Epithelial cell of proximal tubule (primary cell): ENCODE measurements around the gene TTBK2. TPM values are rescaled to one million over a fixed set of nuclear protein-coding genes. Genes with fewer than 3 reads are reported as not detected.
"Not testable (repeated sequence)": the region's sequence is repeated elsewhere in the genome, so short reads cannot be mapped to it uniquely, and the experiment has no call there.

Experiments
- DNase-seq: peaks from one replicate; pipeline ENCODE4 v3.0.0-alpha.2; 2011; ENCODE audit warnings: low read depth
- H3K4me3 ChIP-seq: 2 replicates; pipeline ENCODE4 v1.5.1; 2011; ENCODE audit warnings: low read depth, mild to moderate bottlenecking, low read length
- total RNA-seq: library from RNA; depleted of rRNA; stranded (reverse); fragments of >200 nt; gene quantifications from 2 replicates; pipeline ENCODE4 v1.2.3, GENCODE V29; 2015
- TF ChIP-seq, protein P1 (sequence below): conservative IDR thresholded peaks from 2 replicates; pipeline ENCODE4 v1.5.1; 2012; ENCODE audit warnings: low read depth, mild to moderate bottlenecking, low read length

Gene TTBK2
- total RNA-seq, 1 donor from 2014 or later, result 5.8 TPM

DNA sequence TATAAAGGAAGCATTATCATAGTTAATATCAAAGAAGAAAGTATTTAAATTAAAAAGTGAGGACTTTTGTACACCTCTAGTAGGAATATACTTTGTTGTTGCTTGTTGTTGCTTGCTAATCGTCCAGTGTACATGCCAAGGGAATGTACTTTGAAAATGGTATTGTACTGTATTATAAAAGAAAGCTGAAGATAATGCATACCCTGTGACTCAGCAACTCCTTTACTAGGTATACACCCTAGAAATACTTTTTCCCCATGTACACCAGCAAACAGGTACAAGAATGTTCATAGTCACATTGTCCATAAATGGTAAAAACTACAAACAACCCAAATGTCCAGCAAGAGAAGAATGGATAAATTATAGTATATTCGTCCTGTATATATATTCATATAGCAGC is 12.0 kb downstream of the TTBK2 start:
- TF ChIP-seq, protein P1, sequence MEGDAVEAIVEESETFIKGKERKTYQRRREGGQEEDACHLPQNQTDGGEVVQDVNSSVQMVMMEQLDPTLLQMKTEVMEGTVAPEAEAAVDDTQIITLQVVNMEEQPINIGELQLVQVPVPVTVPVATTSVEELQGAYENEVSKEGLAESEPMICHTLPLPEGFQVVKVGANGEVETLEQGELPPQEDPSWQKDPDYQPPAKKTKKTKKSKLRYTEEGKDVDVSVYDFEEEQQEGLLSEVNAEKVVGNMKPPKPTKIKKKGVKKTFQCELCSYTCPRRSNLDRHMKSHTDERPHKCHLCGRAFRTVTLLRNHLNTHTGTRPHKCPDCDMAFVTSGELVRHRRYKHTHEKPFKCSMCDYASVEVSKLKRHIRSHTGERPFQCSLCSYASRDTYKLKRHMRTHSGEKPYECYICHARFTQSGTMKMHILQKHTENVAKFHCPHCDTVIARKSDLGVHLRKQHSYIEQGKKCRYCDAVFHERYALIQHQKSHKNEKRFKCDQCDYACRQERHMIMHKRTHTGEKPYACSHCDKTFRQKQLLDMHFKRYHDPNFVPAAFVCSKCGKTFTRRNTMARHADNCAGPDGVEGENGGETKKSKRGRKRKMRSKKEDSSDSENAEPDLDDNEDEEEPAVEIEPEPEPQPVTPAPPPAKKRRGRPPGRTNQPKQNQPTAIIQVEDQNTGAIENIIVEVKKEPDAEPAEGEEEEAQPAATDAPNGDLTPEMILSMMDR, result no peak
- no peak for DNase-seq
- H3K4me3 ChIP-seq, result no peak overlapping the region

DNA sequence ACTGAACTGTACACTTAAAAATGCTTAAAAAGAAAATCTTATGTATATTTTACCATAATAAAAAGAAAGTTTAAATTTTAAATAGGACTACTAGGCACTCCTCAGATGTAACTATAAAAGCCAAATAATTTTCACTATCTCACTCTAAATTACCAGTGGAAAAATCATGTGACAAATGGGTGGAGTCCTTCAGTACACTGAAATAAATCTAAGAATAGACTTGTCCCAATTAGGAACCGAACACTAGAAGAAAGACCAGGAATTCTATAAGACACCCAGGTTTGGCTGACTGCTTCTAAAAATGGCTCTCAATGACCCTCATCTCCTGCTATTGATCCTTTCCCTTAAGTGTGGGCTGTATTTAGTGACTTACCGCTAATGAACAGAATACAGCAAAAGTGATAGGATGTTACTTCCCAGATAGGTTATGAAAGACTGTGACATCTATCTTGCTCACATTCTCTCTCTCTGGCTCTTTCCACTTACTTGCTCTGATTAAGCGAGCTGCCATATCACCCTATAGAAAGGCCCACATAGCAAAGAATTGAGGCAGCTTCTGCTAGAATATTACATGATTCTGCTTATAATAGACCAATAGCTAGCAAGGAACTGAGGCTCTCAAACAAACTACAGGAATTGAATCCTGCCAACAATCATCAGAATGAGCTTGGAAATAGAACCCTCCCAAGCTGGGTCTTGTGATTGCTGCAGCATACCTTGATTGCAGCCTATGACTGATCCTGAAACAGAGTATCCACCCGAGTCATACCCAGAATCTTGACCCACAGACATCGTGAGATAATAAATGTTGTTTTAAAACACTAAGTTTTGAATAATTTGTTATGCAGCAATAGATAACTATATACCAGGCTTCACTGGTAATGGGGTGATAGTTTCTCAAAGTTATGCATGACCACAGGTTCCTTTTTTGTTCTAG is 16.9 kb downstream of the TTBK2 start:
- H3K4me3 ChIP-seq, result no peak overlapping the region
- no peak for DNase-seq
- TF ChIP-seq, protein P1, result no peak

DNA sequence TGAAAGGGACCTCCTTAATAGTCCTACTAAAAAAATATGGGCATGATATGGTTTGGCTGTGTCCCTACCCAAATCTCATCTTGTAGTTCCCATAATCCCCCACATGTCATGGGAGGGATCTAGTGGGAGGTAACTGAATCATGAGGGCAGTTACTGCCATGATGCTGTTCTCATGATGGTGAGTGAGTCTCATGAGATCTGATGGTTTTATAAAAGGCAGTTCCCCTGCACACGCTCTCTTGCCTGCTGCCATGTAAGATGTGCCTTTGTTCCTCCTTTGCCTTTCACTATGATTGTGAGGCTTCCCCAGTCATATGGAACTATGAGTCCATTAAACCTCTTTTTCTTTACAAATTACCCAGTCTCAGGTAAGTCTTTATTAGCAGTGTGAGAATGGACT is 26.7 kb downstream of the TTBK2 start:
- not testable (repeated sequence) for DNase-seq, H3K4me3 ChIP-seq

DNA sequence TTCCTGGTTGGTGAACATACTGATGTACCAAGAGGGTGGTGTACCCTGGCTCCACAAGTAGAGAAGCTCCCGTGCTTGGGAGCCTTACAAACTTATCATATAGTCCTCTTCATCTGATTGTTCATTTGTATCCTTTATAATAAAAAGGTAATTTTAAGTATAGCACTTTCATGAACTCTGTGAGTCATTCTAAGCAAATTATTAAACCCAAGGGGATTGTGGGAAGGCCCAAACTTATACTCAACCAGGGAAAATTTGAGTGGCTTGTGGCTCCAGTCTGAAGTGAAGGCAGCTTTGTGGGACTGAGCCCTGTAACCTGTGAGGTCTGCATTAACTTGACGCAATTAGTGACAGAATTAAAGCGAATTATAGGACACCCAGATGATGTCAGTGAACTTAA is 29.0 kb downstream of the TTBK2 start:
- no peak for DNase-seq
- TF ChIP-seq, protein P1, result no peak

DNA sequence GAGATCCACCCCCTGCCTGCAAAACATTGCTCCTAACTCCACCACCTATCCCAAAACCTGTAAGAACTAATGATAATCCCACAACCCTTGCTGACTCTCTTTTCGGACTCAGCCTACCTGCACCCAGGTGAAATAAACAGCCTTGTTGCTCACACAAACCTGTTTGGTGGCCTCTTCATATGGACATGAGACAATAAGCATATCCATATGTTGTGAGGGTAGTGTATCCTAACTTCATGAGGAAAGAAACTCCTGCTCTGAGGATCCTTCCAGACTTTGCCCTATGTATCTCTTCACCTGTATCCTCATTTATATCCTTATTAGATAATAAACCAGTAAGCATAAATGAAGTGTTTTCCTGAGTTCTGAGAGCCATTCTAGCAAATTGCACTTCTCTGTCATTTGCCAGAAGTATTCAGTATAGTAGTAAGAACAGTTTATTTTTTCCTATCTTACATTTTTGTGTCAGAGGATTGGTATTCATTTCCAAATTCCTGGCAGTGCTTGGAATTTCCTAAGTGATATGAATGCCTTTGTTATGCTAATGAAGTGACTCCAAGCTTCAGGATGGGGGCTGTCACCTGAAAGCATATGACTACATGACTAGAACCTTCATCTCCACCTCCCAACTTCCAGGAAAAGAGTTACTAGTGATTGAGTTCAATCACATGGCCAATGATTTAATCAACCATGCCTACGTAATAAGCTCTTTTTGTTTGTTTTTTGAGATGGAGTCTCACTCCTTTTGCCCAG is 30.2 kb downstream of the TTBK2 start:
- TF ChIP-seq, protein P1, result no peak
- DNase-seq, result peak; percentile 87
- no peak overlapping the region for H3K4me3 ChIP-seq

More for the DNA sequence above, 29.0 kb downstream of the TTBK2 start:
- no peak overlapping the region for H3K4me3 ChIP-seq

DNA sequence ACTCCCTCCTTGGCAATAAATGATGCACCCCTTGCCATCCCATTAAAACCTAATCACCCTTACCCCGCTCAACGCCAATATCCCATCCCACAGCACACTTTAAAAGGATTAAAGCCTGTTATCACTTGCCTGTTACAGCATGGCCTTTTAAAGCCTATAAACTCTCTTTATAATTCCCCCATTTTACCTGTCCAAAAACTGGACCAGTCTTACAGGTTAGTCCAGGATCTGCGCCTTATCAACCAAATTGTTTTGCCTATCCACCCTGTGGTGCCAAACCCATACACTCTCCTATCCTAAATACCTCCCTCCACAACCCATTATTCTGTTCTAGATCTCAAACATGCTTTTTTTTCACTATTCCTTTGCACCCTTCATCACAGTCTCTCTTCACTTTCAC is 33.2 kb downstream of the TTBK2 start:
- H3K4me3 ChIP-seq, DNase-seq: not testable (repeated sequence)

DNA sequence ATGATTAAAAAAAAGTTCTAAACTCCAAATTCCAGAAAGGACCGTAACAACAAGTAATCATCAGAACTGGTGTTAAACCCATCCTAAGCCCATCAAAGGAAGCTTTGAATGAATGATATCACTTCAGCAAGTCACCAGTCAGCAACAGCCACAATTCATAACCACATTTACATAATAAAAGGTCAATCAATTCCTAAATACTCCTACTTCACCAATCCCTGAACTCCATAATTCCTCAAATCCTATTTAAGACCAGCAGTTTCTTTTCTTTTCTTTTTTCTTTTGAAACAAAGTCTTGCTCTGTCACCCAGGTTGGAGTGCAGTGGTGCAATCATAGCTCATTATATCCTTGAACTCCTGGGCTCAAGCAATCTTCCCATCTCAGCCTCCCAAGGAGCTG is 40.5 kb downstream of the TTBK2 start:
- no peak for DNase-seq
- no peak overlapping the region for H3K4me3 ChIP-seq
- TF ChIP-seq, protein P1, result no peak
